RWPE2 (cell line): ENCODE results near the gene SLC25A26.

Experiments
- ATAC-seq: fragments of 200-7000 bp; cut with Tn5 transposase; 3 replicates; pipeline ENCODE4 v1.9.1; 2021; ENCODE audit warnings: low read depth
- DNase-seq: peaks from one replicate; pipeline ENCODE4 v3.0.0-alpha.2; 2020; ENCODE audit warnings: low spot score
- H3K27ac ChIP-seq: fragments of 450-650 bp; 2 replicates; pipeline ENCODE4 v1.5.1; 2017; ENCODE audit warnings: mild to moderate bottlenecking; ENCODE audit not compliant: poor library complexity, severe bottlenecking
- H3K27me3 ChIP-seq: fragments of 250-450 bp; sonication (Bioruptor Pico); 2 replicates; pipeline ENCODE4 v1.5.1; 2021; ENCODE audit warnings: mild to moderate bottlenecking, moderate library complexity; ENCODE audit not compliant: insufficient read depth, poor library complexity, severe bottlenecking
- H3K36me3 ChIP-seq: fragments of 250-450 bp; sonication (Bioruptor Pico); 2 replicates; pipeline ENCODE4 v1.5.1; 2020; ENCODE audit warnings: low read depth, mild to moderate bottlenecking, moderate library complexity
- H3K4me1 ChIP-seq: fragments of 250-450 bp; sonication (Bioruptor Pico); 2 replicates; pipeline ENCODE4 v1.5.1; 2021; ENCODE audit warnings: mild to moderate bottlenecking, moderate library complexity; ENCODE audit not compliant: insufficient read depth, poor library complexity, severe bottlenecking
- H3K4me3 ChIP-seq: fragments of 250-450 bp; sonication (Bioruptor Pico); 2 replicates; pipeline ENCODE4 v1.5.1; 2021; ENCODE audit warnings: mild to moderate bottlenecking, moderate library complexity; ENCODE audit not compliant: severe bottlenecking
- H3K9me3 ChIP-seq: fragments of 250-450 bp; sonication (Bioruptor Pico); 2 replicates; pipeline ENCODE4 v1.5.1; 2021; ENCODE audit warnings: mild to moderate bottlenecking, moderate library complexity; ENCODE audit not compliant: severe bottlenecking
- TF ChIP-seq, protein P1 (sequence below): fragments of 450-650 bp; IDR thresholded peaks from one replicate; pipeline ENCODE4 v1.5.1; 2017; ENCODE audit warnings: mild to moderate bottlenecking, moderate library complexity; ENCODE audit not compliant: poor library complexity, severe bottlenecking

The SLC25A26 gene

DNA sequence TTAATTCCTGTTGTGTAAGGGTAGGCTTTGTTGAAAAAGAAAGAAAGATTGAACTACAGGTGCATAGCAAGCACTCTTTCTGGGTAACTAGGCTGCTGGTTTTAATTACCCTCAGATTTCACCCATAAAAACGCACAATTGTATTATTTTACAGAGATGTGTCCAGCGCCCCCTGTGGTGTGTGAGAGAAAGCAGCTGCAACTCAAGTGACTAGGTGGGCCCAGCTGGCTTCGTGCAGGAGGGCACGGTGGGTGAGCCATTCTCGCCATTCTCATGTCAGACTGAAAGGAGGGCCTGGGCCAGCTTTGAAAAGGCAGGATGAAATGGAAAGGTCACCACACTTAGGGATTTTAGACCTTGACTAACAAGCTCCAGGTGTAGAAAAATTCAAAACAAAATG lies 157.5 kb downstream of the SLC25A26 start:
- Histone ChIP-seq H3K27ac (no peak overlapping the region), H3K27me3 (no peaks in the 10 kb centered on the region), H3K4me1 (peaks cover 4% of the 10 kb centered on the region), H3K36me3 (peaks cover 39% of the 10 kb centered on the region), H3K4me3 (no peak overlapping the region), H3K9me3 (no peaks in the 10 kb centered on the region)
- DNase-seq (no peak), ATAC-seq (no peak)
- TF ChIP-seq, protein P1, sequence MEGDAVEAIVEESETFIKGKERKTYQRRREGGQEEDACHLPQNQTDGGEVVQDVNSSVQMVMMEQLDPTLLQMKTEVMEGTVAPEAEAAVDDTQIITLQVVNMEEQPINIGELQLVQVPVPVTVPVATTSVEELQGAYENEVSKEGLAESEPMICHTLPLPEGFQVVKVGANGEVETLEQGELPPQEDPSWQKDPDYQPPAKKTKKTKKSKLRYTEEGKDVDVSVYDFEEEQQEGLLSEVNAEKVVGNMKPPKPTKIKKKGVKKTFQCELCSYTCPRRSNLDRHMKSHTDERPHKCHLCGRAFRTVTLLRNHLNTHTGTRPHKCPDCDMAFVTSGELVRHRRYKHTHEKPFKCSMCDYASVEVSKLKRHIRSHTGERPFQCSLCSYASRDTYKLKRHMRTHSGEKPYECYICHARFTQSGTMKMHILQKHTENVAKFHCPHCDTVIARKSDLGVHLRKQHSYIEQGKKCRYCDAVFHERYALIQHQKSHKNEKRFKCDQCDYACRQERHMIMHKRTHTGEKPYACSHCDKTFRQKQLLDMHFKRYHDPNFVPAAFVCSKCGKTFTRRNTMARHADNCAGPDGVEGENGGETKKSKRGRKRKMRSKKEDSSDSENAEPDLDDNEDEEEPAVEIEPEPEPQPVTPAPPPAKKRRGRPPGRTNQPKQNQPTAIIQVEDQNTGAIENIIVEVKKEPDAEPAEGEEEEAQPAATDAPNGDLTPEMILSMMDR = peak; percentile 29

DNA sequence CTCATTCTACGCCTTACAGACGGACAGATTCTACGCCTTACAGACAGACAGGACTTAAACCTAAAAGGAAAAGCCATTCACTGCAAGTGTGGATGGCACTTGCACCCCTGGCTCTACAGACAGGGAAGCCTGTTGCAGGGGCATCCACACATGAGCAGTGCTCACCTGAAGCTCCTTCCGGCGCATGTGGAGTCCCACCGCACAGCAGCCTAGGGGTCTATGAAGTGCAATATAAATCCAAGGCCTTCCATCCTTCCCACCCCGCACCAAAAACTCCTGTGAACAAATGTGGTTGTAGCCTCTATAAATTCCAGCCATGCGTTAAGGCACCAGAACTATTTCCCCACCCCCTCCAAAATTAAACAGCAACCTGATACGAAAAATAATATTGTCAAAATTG lies 158.8 kb downstream of the SLC25A26 start:
- Histone ChIP-seq H3K4me3 (no peak overlapping the region), H3K9me3 (no peaks in the 10 kb centered on the region), H3K27me3 (no peaks in the 10 kb centered on the region), H3K36me3 (peaks cover 43% of the 10 kb centered on the region), H3K27ac (no peak overlapping the region), H3K4me1 (peaks cover 4% of the 10 kb centered on the region)
- no peak for DNase-seq
- TF ChIP-seq, protein P1 = no peak
- ATAC-seq = no peak

DNA sequence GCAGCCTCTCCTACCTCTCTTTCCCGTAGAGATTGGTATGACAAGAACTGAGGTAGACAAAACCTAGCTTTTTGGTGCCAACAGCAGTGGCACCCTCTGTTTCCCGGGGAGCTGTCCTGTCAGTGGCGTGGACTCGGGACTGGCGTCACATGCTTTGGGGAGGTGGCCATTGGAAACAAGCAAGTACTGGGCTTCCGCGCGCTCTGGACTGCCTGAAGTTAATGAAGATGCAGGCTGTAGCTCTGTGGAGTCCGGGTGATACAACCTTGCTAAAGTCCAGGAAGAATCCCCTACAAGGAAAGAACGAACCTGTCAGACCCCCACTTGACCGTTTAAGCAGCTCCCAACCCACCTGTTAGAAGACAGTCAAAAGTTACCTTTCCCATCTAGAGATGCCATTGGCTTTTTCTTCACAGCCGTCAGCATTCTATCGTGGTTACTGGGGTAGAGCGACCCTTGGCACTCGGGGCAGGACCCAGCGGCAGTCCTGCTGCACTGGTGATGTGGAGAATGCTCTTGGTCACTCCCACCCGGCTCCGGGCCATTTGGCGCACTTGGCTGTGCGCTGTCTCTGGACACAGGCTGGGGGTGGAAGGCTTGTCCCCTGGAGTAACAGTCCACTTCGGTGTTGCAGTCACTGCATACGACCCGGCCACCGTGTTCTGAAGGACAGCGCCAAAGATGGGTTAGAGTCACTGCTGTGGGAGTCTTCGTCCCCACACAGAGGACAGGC lies 159.6 kb downstream of the SLC25A26 start:
- Histone ChIP-seq H3K4me3 (no peak overlapping the region), H3K27me3 (no peaks in the 10 kb centered on the region), H3K27ac (no peak overlapping the region), H3K4me1 (peaks cover 4% of the 10 kb centered on the region), H3K36me3 (peaks cover 43% of the 10 kb centered on the region), H3K9me3 (no peaks in the 10 kb centered on the region)
- ATAC-seq = no peak
- TF ChIP-seq, protein P1 = no peak
- no peak for DNase-seq

DNA sequence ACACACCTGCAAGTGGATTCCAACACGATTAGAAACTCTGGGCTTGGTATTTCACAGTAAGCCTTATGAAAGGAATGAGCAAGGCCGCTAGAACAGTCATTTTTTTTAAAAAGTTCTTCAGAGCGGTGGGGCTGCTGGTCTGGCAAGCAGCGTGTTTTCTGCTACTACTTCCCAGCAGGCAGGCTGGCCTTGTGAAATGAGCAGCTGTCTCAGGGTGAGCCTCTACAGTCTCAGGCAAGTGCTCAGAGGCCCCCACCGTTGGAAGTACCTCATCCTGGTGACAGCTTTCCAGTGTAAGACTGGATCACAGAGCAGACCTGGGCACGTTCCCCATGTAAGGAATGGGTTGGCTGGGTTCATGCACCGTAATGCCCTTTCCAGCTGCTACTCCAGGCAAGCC lies 160.8 kb downstream of the SLC25A26 start:
- DNase-seq (no peak), ATAC-seq (no peak)
- H3K4me3 ChIP-seq = no peak overlapping the region
- TF ChIP-seq, protein P1 = no peak
- H3K27me3 ChIP-seq = no peaks in the 10 kb centered on the region
- H3K36me3 ChIP-seq = peaks cover 48% of the 10 kb centered on the region
- no peaks in the 10 kb centered on the region for H3K9me3 ChIP-seq
- H3K27ac ChIP-seq = no peak overlapping the region
- peaks cover 2% of the 10 kb centered on the region for H3K4me1 ChIP-seq

DNA sequence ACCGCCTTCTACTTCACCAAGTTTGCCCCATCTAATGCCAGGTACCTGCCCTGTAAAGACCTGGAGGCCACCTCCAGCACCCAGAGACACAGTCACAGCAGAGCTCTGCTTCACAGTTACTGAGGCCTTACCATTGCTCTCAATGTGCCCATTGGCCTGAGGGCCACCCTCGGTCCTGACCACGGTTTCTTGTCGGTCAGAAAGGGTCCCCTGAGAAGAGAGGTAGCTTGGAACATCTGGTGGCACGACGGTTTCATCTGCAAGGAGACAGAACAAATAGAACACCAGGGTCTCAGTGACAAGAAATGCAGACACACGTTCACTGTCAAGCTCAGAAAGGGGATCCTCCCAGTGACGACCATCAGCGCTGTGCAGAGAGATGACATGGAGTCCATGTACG lies 161.3 kb downstream of the SLC25A26 start:
- TF ChIP-seq, protein P1 = no peak
- Histone ChIP-seq H3K9me3 (no peaks in the 10 kb centered on the region), H3K36me3 (peaks cover 48% of the 10 kb centered on the region)

More for the DNA sequence above, 161.3 kb downstream of the SLC25A26 start:
- H3K27me3 ChIP-seq = no peaks in the 10 kb centered on the region
- H3K4me1 ChIP-seq = no peaks in the 10 kb centered on the region
- no peak overlapping the region for H3K4me3 ChIP-seq
- no peak for DNase-seq
- no peak for ATAC-seq
- no peak overlapping the region for H3K27ac ChIP-seq
